ENCODE measurements around the gene MOCS1. TPM values are rescaled to one million over a fixed set of nuclear protein-coding genes. Genes with fewer than 3 reads are reported as not detected.

The MOCS1 gene
- total RNA-seq, 1 donor from 2014 or later = 15.1 TPM

- H3K4me3 Mint-ChIP-seq (ENCODE audit: unreplicated experiment) = no peak overlapping the region
- no peak for TF ChIP-seq CTCF (IDR thresholded peaks at IDR 0.05)
- DNase-seq (ENCODE audit: extremely low spot score, unreplicated experiment) = no peak
- H3K36me3 Mint-ChIP-seq (ENCODE audit: unreplicated experiment) = peaks cover 59% of the 10 kb centered on the region
- no peaks in the 10 kb centered on the region for H3K9me3 Mint-ChIP-seq (ENCODE audit: unreplicated experiment)
- no peaks in the 10 kb centered on the region for H3K27me3 Mint-ChIP-seq (ENCODE audit: unreplicated experiment)
- H3K27ac Mint-ChIP-seq (ENCODE audit: unreplicated experiment) = no peak overlapping the region
- H3K4me1 Mint-ChIP-seq (ENCODE audit: unreplicated experiment) = no peaks in the 10 kb centered on the region
Measured at GRCh38 chr6:39898625-39899024, 35.6 kb downstream of the MOCS1 start.

GRCh38 chr6:39897698-39898097 is 36.6 kb downstream of the MOCS1 start:
- no peak overlapping the region for H3K4me3 Mint-ChIP-seq (ENCODE audit: unreplicated experiment)
- no peaks in the 10 kb centered on the region for H3K9me3 Mint-ChIP-seq (ENCODE audit: unreplicated experiment)
- no peak overlapping the region for H3K27ac Mint-ChIP-seq (ENCODE audit: unreplicated experiment)
- TF ChIP-seq CTCF (IDR thresholded peaks at IDR 0.05) = no peak
- DNase-seq (ENCODE audit: extremely low spot score, unreplicated experiment) = no peak
- no peaks in the 10 kb centered on the region for H3K27me3 Mint-ChIP-seq (ENCODE audit: unreplicated experiment)
- H3K36me3 Mint-ChIP-seq (ENCODE audit: unreplicated experiment) = peaks cover 53% of the 10 kb centered on the region
- no peaks in the 10 kb centered on the region for H3K4me1 Mint-ChIP-seq (ENCODE audit: unreplicated experiment)

GRCh38 chr6:39896701-39897100 is 37.6 kb downstream of the MOCS1 start:
- TF ChIP-seq CTCF (IDR thresholded peaks at IDR 0.05) = no peak
- Mint-ChIP-seq H3K9me3 (ENCODE audit: unreplicated experiment) (no peaks in the 10 kb centered on the region), H3K4me3 (ENCODE audit: unreplicated experiment) (no peak overlapping the region), H3K36me3 (ENCODE audit: unreplicated experiment) (peaks cover 46% of the 10 kb centered on the region), H3K4me1 (ENCODE audit: unreplicated experiment) (peaks cover 5% of the 10 kb centered on the region), H3K27ac (ENCODE audit: unreplicated experiment) (no peak overlapping the region), H3K27me3 (ENCODE audit: unreplicated experiment) (no peaks in the 10 kb centered on the region)
- no peak for DNase-seq (ENCODE audit: extremely low spot score, unreplicated experiment)

- no peaks in the 10 kb centered on the region for H3K27me3 Mint-ChIP-seq (ENCODE audit: unreplicated experiment)
- no peak overlapping the region for H3K27ac Mint-ChIP-seq (ENCODE audit: unreplicated experiment)
- H3K4me3 Mint-ChIP-seq (ENCODE audit: unreplicated experiment) = no peak overlapping the region
- DNase-seq (ENCODE audit: extremely low spot score, unreplicated experiment) = no peak
- H3K4me1 Mint-ChIP-seq (ENCODE audit: unreplicated experiment) = peaks cover 14% of the 10 kb centered on the region
- no peak for TF ChIP-seq CTCF (IDR thresholded peaks at IDR 0.05)
- H3K36me3 Mint-ChIP-seq (ENCODE audit: unreplicated experiment) = peaks cover 37% of the 10 kb centered on the region
- H3K9me3 Mint-ChIP-seq (ENCODE audit: unreplicated experiment) = no peaks in the 10 kb centered on the region
Measured at GRCh38 chr6:39893286-39893685, 41.0 kb downstream of the MOCS1 start.

GRCh38 chr6:39892490-39893129 is 41.7 kb downstream of the MOCS1 start:
- Mint-ChIP-seq H3K27ac (ENCODE audit: unreplicated experiment) (peak overlapping the region; percentile 33), H3K36me3 (ENCODE audit: unreplicated experiment) (peaks cover 32% of the 10 kb centered on the region), H3K9me3 (ENCODE audit: unreplicated experiment) (no peaks in the 10 kb centered on the region), H3K4me1 (ENCODE audit: unreplicated experiment) (peaks cover 21% of the 10 kb centered on the region), H3K4me3 (ENCODE audit: unreplicated experiment) (no peak overlapping the region), H3K27me3 (ENCODE audit: unreplicated experiment) (no peaks in the 10 kb centered on the region)
- DNase-seq (ENCODE audit: extremely low spot score, unreplicated experiment) = no peak
- TF ChIP-seq CTCF (IDR thresholded peaks at IDR 0.05) = peak; percentile 81
